Measurements from ENCODE around the gene ADCYAP1R1. TPM values are rescaled to one million over a fixed set of nuclear protein-coding genes. Genes with fewer than 3 reads are reported as not detected.
A peak's percentile ranks its signal among the peaks of the same experiment; 100 is the strongest.

ADCYAP1R1 gene
- 2.9 TPM for total RNA-seq
- long read RNA-seq, partial matches to known transcripts = 0 of 1 reads
- long read RNA-seq, other reads (novel, unspliced or antisense) = 1 of 1 reads

GRCh38 chr7:31051598-31052486, at the start of gene ADCYAP1R1:
Gene ADCYAP1R1, plus strand, starts transcription at chr7:31052308. Its CDS starts 10,957 bp downstream, at chr7:31063265.
- Histone ChIP-seq H3K36me3 (no peaks in the 10 kb centered on the region), H3K27me3 (ENCODE audit: low read depth) (peaks cover 44% of the 10 kb centered on the region), H3K27ac (no peak within 1 kb of the TSS), H3K9me3 (no peaks in the 10 kb centered on the region), H3K4me3 (peak within 1 kb of the TSS; percentile 34), H3K4me1 (no peaks in the 10 kb centered on the region)
- no peak for DNase-seq
- ATAC-seq = no peak
- no peak for TF ChIP-seq CTCF (IDR thresholded peaks at IDR 0.05)
- intact Hi-C loops (cut with DNase I) = no loop called here

DNA sequence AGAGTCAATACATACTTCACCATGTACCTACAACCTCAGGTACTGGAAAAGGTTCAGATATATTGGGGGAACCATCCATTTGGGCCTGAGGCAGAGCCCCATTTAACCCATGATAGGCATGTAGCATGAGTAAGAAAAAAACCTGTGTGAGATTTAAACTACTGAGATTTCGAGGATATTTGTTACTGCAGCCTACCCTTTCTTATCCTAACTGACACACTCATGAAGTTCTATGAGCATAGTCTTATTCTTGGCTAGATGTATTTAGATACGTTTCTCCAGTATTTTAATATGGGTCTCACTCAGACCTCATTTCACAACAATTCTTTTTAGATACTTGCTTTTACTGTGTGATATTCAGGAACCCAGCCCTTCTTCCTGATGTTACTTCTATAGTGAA, 49.0 kb upstream of the ADCYAP1R1 start:
- Histone ChIP-seq H3K27ac (no peak overlapping the region), H3K27me3 (ENCODE audit: low read depth) (no peaks in the 10 kb centered on the region), H3K9me3 (no peaks in the 10 kb centered on the region), H3K4me3 (no peak overlapping the region), H3K36me3 (no peaks in the 10 kb centered on the region), H3K4me1 (no peaks in the 10 kb centered on the region)
- DNase-seq = no peak
- ATAC-seq = no peak
- intact Hi-C loops (cut with DNase I) = no loop called here
- no peak for TF ChIP-seq CTCF (IDR thresholded peaks at IDR 0.05)

GRCh38 chr7:31003721-31004120, 48.4 kb upstream of the ADCYAP1R1 start:
- DNase-seq (no peak), ATAC-seq (no peak)
- Histone ChIP-seq H3K36me3 (no peaks in the 10 kb centered on the region), H3K27me3 (ENCODE audit: low read depth) (no peaks in the 10 kb centered on the region), H3K9me3 (no peaks in the 10 kb centered on the region), H3K4me3 (no peak overlapping the region), H3K27ac (no peak overlapping the region), H3K4me1 (no peaks in the 10 kb centered on the region)
- no peak for TF ChIP-seq CTCF (IDR thresholded peaks at IDR 0.05)
- intact Hi-C loops (cut with DNase I) = no loop called here

DNA sequence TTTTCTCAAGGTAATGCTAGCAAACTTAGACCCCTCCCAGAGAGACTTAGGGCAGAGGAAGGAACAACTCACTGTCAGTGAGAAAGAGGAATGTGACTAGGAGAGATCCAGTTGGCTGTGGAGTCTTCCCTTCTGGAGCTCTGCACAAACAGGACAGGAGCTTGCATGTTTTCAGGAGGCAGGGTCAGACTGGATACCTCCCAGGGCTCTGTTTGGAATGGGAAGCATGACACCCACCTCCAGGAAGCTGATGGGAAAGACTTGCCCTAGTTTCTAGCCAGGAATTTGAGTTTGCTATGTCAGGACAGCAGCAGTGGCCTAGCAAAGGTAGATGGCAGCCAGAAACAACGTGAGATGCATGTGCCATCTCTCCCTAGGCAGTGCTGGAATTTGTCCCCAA, 47.7 kb upstream of the ADCYAP1R1 start:
- DNase-seq (no peak), ATAC-seq (no peak)
- H3K4me1 ChIP-seq = no peaks in the 10 kb centered on the region
- no peak overlapping the region for H3K27ac ChIP-seq
- no peak for TF ChIP-seq CTCF (IDR thresholded peaks at IDR 0.05)
- H3K27me3 ChIP-seq (ENCODE audit: low read depth) = no peaks in the 10 kb centered on the region
- H3K9me3 ChIP-seq = no peaks in the 10 kb centered on the region
- intact Hi-C loops (cut with DNase I) = no loop called here
- H3K4me3 ChIP-seq = no peak overlapping the region
- H3K36me3 ChIP-seq = no peaks in the 10 kb centered on the region

- ATAC-seq = no peak
Observed at GRCh38 chr7:31006857-31007256, 45.3 kb upstream of the ADCYAP1R1 start.

More at GRCh38 chr7:31006857-31007256, 45.3 kb upstream of the ADCYAP1R1 start:
- Histone ChIP-seq H3K27me3 (ENCODE audit: low read depth) (no peaks in the 10 kb centered on the region), H3K4me3 (no peak overlapping the region), H3K27ac (no peak overlapping the region), H3K4me1 (no peaks in the 10 kb centered on the region), H3K36me3 (no peaks in the 10 kb centered on the region), H3K9me3 (no peaks in the 10 kb centered on the region)
- TF ChIP-seq CTCF (IDR thresholded peaks at IDR 0.05) = no peak
- no peak for DNase-seq
- intact Hi-C loops (cut with DNase I) = no loop called here
